Measurements from ENCODE around the gene TTBK2.

DNA sequence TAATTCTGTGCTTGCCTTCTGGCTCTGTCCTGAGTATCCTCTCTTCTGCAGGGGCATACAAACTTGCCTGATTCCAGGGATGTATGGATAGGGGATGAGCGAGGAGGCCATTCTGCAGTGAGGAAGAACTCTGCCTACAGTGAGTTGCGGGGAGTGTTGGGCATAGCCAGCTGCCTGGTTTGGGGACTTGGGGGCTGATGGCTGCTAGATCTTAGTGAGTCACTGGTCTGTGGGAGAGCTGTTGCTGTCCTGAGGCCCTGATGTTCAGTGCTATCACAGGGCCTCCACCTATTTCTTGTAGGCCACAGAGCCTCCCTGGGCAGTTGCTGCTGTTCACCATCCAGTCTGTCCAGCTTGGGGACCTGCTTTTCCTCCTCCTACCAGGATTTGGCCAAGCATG is 204.0 kb downstream of the TTBK2 start:
- TF ChIP-seq CTCF (IDR thresholded peaks at IDR 0.05; ENCODE audit: insufficient read depth, low read length) (no peak), POLR2AphosphoS5 (IDR thresholded peaks at IDR 0.05; ENCODE audit: low read depth) (no peak), REST (IDR thresholded peaks at IDR 0.05; ENCODE audit: insufficient replicate concordance, low read depth) (no peak)
